Adrenal gland (tissue), 5 donors: Measurements from ENCODE around the gene BMPR1B.

ENCODE experiments used
- CTCF ChIP-seq, 6 experiments: fragments of 450-650 bp in 4 of 6; fragments of 200-600 bp in 2 of 6; sonication (generic) in 1 of 6; IDR thresholded peaks; 1 replicate in 5 of 6; 2 replicates in 1 of 6; pipeline versions ENCODE4 v1.5.1 to v1.8.0; 2016 to 2021; ENCODE audit warnings: antibody characterized with exemption in 6 of 6, mild to moderate bottlenecking in 2 of 6, moderate library complexity in 1 of 6
- POLR2A ChIP-seq, 2 donors: fragments of 450-650 bp; IDR thresholded peaks; one replicate each; pipeline ENCODE4 v1.6.1; 2017; ENCODE audit warnings: antibody characterized with exemption in 2 of 2, mild to moderate bottlenecking in 2 of 2, moderate library complexity in 1 of 2
- donor health status: DM: no; HTN: no; CAD: no.

DNA sequence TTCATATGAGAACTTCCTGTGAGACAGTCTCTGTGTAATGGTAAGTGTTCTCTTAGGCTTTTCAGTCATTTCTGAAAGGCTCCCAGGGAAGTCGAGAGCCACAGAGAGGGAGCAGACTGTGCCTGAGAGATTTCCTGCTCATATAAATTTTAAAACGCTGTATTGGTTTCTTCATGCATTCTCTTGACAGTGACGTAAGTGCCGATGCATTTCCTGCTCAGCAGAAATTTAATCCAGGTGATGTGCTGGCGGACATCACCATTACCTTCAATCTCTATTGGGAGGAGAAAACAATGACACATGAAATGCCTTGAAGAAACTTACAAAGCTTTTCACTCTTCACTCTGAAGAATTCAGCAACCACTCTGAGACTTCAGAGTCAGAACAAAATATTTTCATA is 383.6 kb downstream of the BMPR1B start:
- no peak for TF ChIP-seq CTCF (IDR thresholded peaks at IDR 0.05)
- TF ChIP-seq POLR2A (IDR thresholded peaks at IDR 0.05) = no peak
